Pulmonary artery endothelial cell (primary cell): Measurements from ENCODE around the gene DNAJB12. TPM values are rescaled to one million over a fixed set of nuclear protein-coding genes. Genes with fewer than 3 reads are reported as not detected.
A peak's percentile ranks its signal among the peaks of the same experiment; 100 is the strongest.
"Not testable (repeated sequence)": the region's sequence is repeated elsewhere in the genome, so short reads cannot be mapped to it uniquely, and the experiment has no call there.

Experiments used
- DNase-seq: peaks from one replicate; pipeline ENCODE4 v3.0.0-alpha.2; 2011; ENCODE audit warnings: low read depth, low spot score
- total RNA-seq: library from RNA; depleted of rRNA; stranded (reverse); fragments of >200 nt; gene quantifications from 2 replicates; pipeline ENCODE4 v1.2.3, GENCODE V29; 2014

Gene DNAJB12
- total RNA-seq, 1 donor from 2014 or later: 26.2 TPM

- no peak for DNase-seq
Measured at GRCh38 chr10:72353965-72354355, 759 bp downstream of the DNAJB12 start.

GRCh38 chr10:72353028-72353964, 1.4 kb downstream of the DNAJB12 start:
- DNase-seq: no peak

GRCh38 chr10:72351479-72351878, 3.2 kb downstream of the DNAJB12 start:
- DNase-seq: no peak

- DNase-seq: no peak
Measured at GRCh38 chr10:72349438-72349837, 5.3 kb downstream of the DNAJB12 start.

- DNase-seq: no peak
Measured at GRCh38 chr10:72348282-72348681, 6.4 kb downstream of the DNAJB12 start.

- DNase-seq: not testable (repeated sequence)
Measured at GRCh38 chr10:72346117-72346516, 8.6 kb downstream of the DNAJB12 start.

GRCh38 chr10:72344932-72345331, 9.8 kb downstream of the DNAJB12 start:
- DNase-seq: no peak

- DNase-seq: no peak
Measured at GRCh38 chr10:72342911-72343310, 11.8 kb downstream of the DNAJB12 start.

GRCh38 chr10:72340510-72341261, 14.0 kb downstream of the DNAJB12 start:
- DNase-seq: no peak

- DNase-seq: no peak
Measured at GRCh38 chr10:72338180-72338579, 16.5 kb downstream of the DNAJB12 start.

- DNase-seq: no peak
Measured at GRCh38 chr10:72337722-72338121, 17.0 kb downstream of the DNAJB12 start.

GRCh38 chr10:72337039-72337629, 17.6 kb downstream of the DNAJB12 start:
- no peak for DNase-seq

GRCh38 chr10:72336259-72337038, 18.3 kb downstream of the DNAJB12 start:
- DNase-seq: no peak

- no peak for DNase-seq
Measured at GRCh38 chr10:72335394-72336258, 19.1 kb downstream of the DNAJB12 start.

- peak; percentile 83 for DNase-seq
Measured at GRCh38 chr10:72334825-72335393, 19.8 kb downstream of the DNAJB12 start.

- DNase-seq: no peak
Measured at GRCh38 chr10:72334196-72334824, 20.4 kb downstream of the DNAJB12 start.

GRCh38 chr10:72333112-72334015, 21.4 kb downstream of the DNAJB12 start:
- no peak for DNase-seq

- DNase-seq: no peak
Measured at GRCh38 chr10:72332423-72333111, 22.2 kb downstream of the DNAJB12 start.
